GM12865 (cell line): ENCODE measurements around the gene LRRC41.

Source experiments
- DNase-seq: peaks from one replicate; pipeline ENCODE4 v3.0.0; 2010; ENCODE audit warnings: low read depth
- H3K4me3 ChIP-seq: 2 replicates; pipeline ENCODE4 v1.5.1; 2011; ENCODE audit warnings: mild to moderate bottlenecking, low read depth, low read length, control low read depth
- TF ChIP-seq, protein P1 (sequence below): IDR thresholded peaks from 2 replicates; pipeline ENCODE4 v1.5.1; 2011; ENCODE audit warnings: low read length, control low read depth, low read depth, inconsistent platforms; ENCODE audit not compliant: insufficient read depth; ENCODE audit errors: missing control alignments

Gene LRRC41

DNA sequence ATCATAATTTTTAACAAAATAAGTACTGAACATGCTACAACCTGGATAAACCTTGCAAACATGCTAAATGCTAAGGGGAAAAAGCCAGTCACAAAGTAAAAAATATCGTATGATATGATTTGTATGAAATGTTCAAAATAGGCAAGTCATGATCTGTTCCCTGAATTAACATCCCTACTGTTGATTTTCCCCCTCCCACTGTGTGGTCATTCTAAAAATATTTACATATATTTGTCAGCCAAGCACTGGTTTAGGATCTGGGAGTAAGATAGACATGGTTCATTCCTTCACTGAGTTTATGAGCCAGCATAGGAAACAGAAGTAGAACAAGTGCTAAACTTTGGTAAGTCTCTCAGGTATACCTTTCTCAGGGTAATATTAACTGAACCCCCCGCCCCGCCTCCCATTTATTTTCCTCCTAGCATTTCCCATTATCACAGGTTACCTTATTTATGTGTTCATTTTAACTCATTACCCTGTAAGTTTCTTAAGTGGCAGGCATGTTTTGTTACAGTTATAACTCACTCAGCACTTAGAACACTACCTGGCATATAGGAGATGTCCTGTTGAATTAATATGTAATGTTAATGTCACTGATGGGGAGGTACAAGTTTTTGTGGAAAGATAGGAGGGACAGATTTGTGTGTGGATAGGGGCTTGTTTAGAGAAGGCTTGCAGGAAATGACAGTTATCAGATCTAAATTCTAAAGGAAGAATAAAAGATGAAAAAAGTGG is 12.4 kb upstream of the LRRC41 start:
- H3K4me3 ChIP-seq = no peak overlapping the region
- TF ChIP-seq, protein P1, sequence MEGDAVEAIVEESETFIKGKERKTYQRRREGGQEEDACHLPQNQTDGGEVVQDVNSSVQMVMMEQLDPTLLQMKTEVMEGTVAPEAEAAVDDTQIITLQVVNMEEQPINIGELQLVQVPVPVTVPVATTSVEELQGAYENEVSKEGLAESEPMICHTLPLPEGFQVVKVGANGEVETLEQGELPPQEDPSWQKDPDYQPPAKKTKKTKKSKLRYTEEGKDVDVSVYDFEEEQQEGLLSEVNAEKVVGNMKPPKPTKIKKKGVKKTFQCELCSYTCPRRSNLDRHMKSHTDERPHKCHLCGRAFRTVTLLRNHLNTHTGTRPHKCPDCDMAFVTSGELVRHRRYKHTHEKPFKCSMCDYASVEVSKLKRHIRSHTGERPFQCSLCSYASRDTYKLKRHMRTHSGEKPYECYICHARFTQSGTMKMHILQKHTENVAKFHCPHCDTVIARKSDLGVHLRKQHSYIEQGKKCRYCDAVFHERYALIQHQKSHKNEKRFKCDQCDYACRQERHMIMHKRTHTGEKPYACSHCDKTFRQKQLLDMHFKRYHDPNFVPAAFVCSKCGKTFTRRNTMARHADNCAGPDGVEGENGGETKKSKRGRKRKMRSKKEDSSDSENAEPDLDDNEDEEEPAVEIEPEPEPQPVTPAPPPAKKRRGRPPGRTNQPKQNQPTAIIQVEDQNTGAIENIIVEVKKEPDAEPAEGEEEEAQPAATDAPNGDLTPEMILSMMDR = no peak
- DNase-seq = no peak

DNA sequence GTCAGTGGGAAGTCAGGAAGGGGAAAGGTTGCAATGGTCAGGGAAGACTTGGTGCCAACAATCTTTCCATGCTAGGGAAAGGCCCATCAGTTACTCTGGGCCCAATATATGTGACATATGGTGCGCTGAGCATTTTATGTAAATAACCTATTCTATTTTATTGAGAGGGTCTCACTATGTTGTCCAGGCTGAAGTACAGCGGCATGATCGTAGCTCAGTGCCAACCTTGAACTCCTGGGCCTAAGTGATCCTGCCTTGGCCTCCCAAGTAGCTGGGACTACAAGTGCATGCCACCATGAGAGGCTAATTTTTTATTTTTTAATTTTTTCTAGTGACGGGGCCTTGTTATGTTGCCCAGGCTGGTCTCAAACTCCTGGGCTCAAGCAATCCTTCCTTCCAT is 6.9 kb upstream of the LRRC41 start:
- DNase-seq = no peak
- TF ChIP-seq, protein P1 = no peak
- no peak overlapping the region for H3K4me3 ChIP-seq

DNA sequence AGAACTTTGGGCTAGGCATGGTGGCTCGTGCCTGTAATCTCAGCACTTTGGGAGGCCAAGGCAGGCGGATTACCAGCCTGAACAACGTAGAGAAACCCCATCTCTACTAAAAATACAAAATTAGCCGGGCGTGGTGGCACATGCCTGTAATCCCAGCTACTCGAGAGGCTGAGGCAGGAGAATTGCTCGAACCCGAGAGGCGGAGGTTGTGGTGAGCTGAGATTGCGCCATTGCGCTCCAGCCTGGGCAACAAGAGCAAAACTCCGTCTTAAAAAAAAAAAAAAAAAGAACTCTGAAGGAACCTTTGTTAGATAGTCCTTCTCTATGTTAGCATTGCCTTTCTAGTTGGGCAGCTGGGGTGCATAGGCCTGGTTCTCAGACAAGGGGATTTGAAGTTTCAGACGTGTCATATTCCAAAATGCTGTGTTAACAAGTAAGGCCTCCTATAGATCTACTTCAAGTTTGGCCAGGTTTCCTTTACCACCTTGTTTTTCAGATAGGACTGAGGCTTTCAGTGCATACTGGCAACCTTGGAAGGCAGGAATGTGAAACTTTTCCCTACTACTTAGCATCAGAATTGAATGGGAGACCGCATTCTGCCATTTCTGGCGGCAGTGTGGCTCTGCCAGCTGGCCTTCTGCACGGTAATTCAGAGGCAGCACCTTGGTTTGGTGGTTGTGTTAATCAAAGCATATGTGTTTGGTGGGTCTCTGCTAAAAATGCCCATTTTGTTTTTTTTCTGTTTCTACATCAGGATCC is 6.2 kb upstream of the LRRC41 start:
- TF ChIP-seq, protein P1 = no peak
- H3K4me3 ChIP-seq = no peak overlapping the region
- DNase-seq = no peak

DNA sequence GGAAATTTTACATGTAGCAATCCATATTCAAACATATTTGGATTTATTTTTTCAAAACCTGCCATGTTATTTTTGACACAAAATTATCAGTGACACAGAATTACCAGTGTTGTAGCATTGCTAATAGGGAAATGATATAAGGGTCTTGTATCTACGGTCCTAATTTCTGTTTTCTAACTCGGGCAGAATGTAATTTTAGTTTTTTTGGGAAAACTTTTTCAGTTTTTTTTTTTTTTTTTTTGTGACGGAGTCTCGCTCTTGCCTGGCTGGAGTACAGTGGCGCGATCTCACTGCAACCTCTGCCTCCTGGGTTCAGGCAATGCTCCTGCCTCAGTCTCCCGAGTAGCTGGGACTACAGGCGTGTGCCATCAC is 2.7 kb upstream of the LRRC41 start:
- no peak for DNase-seq
- peak overlapping the region; percentile 82 for H3K4me3 ChIP-seq
- TF ChIP-seq, protein P1 = no peak

DNA sequence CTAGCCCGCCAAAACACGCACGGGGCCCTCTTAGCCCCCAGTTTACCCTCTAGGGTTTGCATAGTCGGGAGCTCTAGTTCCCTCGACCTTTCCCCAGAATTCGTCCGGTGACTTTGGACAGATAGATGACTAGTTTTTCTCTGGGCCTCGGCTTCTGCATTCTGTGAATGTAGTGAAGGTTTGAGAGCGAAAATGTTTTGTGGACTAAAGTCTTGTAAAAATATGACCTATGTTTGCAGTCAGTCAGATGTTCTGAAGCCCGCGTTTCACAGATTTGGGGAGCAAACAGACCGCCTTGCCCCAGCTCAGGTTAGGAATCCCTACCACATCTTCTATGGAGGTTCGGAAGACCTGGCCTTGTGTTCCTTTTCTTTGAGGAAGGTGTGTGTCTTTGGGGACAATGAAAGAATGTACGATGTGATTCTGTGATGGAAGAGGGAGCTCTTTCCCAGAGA is 483 bp upstream of the LRRC41 start:
- no peak for DNase-seq
- peak overlapping the region; percentile 82 for H3K4me3 ChIP-seq
- TF ChIP-seq, protein P1 = no peak

DNA sequence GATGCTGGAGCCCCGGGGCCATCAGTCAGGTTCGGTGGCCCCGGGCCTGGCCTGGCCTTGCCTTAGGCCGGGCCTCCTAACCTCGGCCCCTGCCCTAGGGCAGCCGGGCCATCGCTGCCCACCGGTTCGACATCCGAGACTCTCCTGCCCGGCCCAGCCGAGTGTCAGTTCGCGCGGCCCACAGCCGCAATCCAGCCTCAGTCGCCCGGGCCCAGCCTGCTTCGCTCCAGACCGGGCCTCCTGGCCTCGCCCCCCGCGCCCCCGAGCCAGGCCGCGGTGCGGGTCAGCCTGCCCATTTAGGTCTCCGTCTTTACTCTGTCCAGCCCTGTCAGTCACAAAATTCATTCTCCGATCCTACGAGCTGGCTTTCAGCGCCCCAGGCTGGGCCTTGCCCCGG is 777 bp downstream of the LRRC41 start:
- peak; percentile 42 for DNase-seq
- TF ChIP-seq, protein P1 = no peak

More for the DNA sequence above, 777 bp downstream of the LRRC41 start:
- H3K4me3 ChIP-seq = peak overlapping the region; percentile 82
